HepG2 (cell line): ENCODE results near the gene NDRG3. TPM values are rescaled to one million over a fixed set of nuclear protein-coding genes. Genes with fewer than 3 reads are reported as not detected.

Experiments
- AKAP8 ChIP-seq: sonication (generic); formaldehyde crosslinking; IDR thresholded peaks from 2 replicates; pipeline ENCODE4 v1.5.1; 2020; ENCODE audit warnings: mild to moderate bottlenecking, missing genetic modification reagents
- CBX1 ChIP-seq: IDR thresholded peaks from one replicate; pipeline ENCODE4 v1.6.1; 2016; ENCODE audit warnings: antibody characterized with exemption, low read depth
- CCAR2 ChIP-seq: fragments of 200-400 bp; formaldehyde crosslinking; optimal IDR thresholded peaks from 2 replicates; pipeline ENCODE3; 2018; ENCODE audit warnings: low read depth, mild to moderate bottlenecking, low read length, moderate library complexity
- GABPA ChIP-seq, 2 experiments: IDR thresholded peaks; 2 replicates each; pipeline ENCODE4 v1.6.1; 2011 to 2016; ENCODE audit warnings: low read depth in 2 of 2, low read length in 1 of 2, missing biosample characterization in 1 of 2, missing genetic modification characterization in 1 of 2
- MAZ ChIP-seq, 2 experiments: sonication (generic) in 1 of 2; formaldehyde crosslinking in 1 of 2; IDR thresholded peaks; 2 replicates each; pipeline versions ENCODE4 v1.5.0 to v1.6.1; 2012 to 2020; ENCODE audit warnings: low read depth in 2 of 2, mild to moderate bottlenecking in 2 of 2, borderline replicate concordance in 1 of 2, improper control_type of control experiment in 1 of 2, low read length in 1 of 2, missing genetic modification reagents in 1 of 2, moderate library complexity in 1 of 2
- NFIB ChIP-seq: sonication (generic); formaldehyde crosslinking; IDR thresholded peaks from 2 replicates; pipeline ENCODE4 v1.9.0; 2021; ENCODE audit warnings: missing genetic modification reagents, mild to moderate bottlenecking, borderline replicate concordance
- PAF1 ChIP-seq: IDR thresholded peaks from 2 replicates; pipeline ENCODE4 v1.6.1; 2016; ENCODE audit warnings: missing genetic modification reagents, missing compliant biosample characterization
- RBAK ChIP-seq: sonication (generic); formaldehyde crosslinking; IDR thresholded peaks from 2 replicates; pipeline ENCODE4 v1.5.1; 2020; ENCODE audit warnings: mild to moderate bottlenecking, missing genetic modification reagents
- ZBTB21 ChIP-seq: sonication (generic); formaldehyde crosslinking; IDR thresholded peaks from 2 replicates; pipeline ENCODE4 v1.4.0; 2020; ENCODE audit warnings: missing genetic modification reagents
- ZFY ChIP-seq: sonication (generic); formaldehyde crosslinking; IDR thresholded peaks from 2 replicates; pipeline ENCODE4 v1.4.0; 2020; ENCODE audit warnings: missing genetic modification reagents
- ZKSCAN8 ChIP-seq: IDR thresholded peaks from 2 replicates; pipeline ENCODE4 v1.6.1; 2016; ENCODE audit warnings: borderline replicate concordance, missing genetic modification reagents, missing compliant biosample characterization
- ZNF441 ChIP-seq: sonication (generic); formaldehyde crosslinking; IDR thresholded peaks from 2 replicates; pipeline ENCODE4 v1.7.0; 2021; ENCODE audit warnings: missing genetic modification reagents, borderline replicate concordance
- ZNF549 ChIP-seq: sonication (generic); formaldehyde crosslinking; IDR thresholded peaks from 2 replicates; pipeline ENCODE4 v1.5.0; 2020; ENCODE audit warnings: missing genetic modification reagents
- ZNF644 ChIP-seq: IDR thresholded peaks from 2 replicates; pipeline ENCODE4 v1.6.1; 2016; ENCODE audit warnings: low read depth
- polyA plus RNA-seq, 8 experiments: library from polyadenylated mRNA; depleted of rRNA in 3 of 8; stranded (reverse) in 7 of 8; unstranded in 1 of 8; fragments of >200 nt; fragmentation: Illumina TruSeq in 4 of 8; extraction: Trizol in 4 of 8; gene quantifications; 2 replicates each; pipeline versions ENCODE4 v1.2.1 to v1.2.3, GENCODE V29; 2011 to 2016; ENCODE audit warnings: low read depth in 4 of 8, missing spikeins in 1 of 8, mixed read lengths in 1 of 8; ENCODE audit not compliant: insufficient read depth in 1 of 8
- total RNA-seq, 5 experiments: library from RNA; depleted of rRNA; stranded (reverse); fragments of >200 nt; fragmentation: Illumina TruSeq; extraction: Trizol; gene quantifications; 2 replicates each; pipeline ENCODE4 v1.2.3, GENCODE V29; 2016; ENCODE audit warnings: low read depth in 1 of 5
- TF ChIP-seq, protein P1 (sequence below): sonication (generic); formaldehyde crosslinking; IDR thresholded peaks from 2 replicates; pipeline ENCODE4 v1.9.0; 2021; ENCODE audit warnings: missing genetic modification reagents, borderline replicate concordance
- TF ChIP-seq, protein P2 (sequence below): sonication (generic); formaldehyde crosslinking; IDR thresholded peaks from 2 replicates; pipeline ENCODE4 v1.4.0; 2020; ENCODE audit warnings: missing genetic modification reagents
- TF ChIP-seq, protein P3 (sequence below): sonication (generic); formaldehyde crosslinking; IDR thresholded peaks from 2 replicates; pipeline ENCODE4 v1.8.1; 2023; ENCODE audit warnings: mild to moderate bottlenecking, missing genetic modification reagents, borderline replicate concordance
- TF ChIP-seq, protein P4 (sequence below): IDR thresholded peaks from 2 replicates; pipeline ENCODE4 v1.6.1; 2016; ENCODE audit warnings: missing compliant biosample characterization, missing genetic modification reagents, borderline replicate concordance
- TF ChIP-seq, protein P5 (sequence below): IDR thresholded peaks from 2 replicates; pipeline ENCODE4 v1.6.1; 2016; ENCODE audit warnings: missing genetic modification reagents, missing compliant biosample characterization
- TF ChIP-seq, protein P6 (sequence below): sonication (generic); formaldehyde crosslinking; IDR thresholded peaks from 2 replicates; pipeline ENCODE4 v1.8.1; 2023; ENCODE audit warnings: mild to moderate bottlenecking, missing genetic modification reagents
- TF ChIP-seq, protein P7 (sequence below): sonication (generic); formaldehyde crosslinking; IDR thresholded peaks from 2 replicates; pipeline ENCODE4 v1.4.0; 2020; ENCODE audit warnings: missing genetic modification reagents, borderline replicate concordance

NDRG3 gene
- total and polyA plus RNA-seq, 2 of the 13 experiments (the other 11 are each of a cell fraction or from before 2014, with no cell fraction given), result 36.0 to 40.5 TPM

DNA sequence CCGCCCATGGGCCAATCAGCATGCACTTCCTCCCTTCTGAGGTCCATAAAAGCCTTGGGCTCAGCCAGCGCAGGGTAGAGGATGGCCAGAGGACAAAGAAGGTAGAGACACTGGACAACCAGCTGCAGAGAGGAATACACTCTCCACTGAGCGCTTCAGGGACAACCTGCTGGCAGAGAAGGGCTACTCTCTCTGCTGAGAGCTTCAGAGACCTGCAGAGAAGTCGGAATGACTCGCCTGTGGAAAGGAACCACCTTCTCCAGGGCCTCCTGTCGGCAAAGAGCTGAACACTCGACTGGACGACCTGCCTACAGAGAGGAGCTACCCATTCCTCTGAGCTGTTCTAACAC, 68.5 kb downstream of the NDRG3 start (continued):
- TF ChIP-seq ZKSCAN8 (CRISPR knock-in tag), result no peak
- TF ChIP-seq, protein P1, sequence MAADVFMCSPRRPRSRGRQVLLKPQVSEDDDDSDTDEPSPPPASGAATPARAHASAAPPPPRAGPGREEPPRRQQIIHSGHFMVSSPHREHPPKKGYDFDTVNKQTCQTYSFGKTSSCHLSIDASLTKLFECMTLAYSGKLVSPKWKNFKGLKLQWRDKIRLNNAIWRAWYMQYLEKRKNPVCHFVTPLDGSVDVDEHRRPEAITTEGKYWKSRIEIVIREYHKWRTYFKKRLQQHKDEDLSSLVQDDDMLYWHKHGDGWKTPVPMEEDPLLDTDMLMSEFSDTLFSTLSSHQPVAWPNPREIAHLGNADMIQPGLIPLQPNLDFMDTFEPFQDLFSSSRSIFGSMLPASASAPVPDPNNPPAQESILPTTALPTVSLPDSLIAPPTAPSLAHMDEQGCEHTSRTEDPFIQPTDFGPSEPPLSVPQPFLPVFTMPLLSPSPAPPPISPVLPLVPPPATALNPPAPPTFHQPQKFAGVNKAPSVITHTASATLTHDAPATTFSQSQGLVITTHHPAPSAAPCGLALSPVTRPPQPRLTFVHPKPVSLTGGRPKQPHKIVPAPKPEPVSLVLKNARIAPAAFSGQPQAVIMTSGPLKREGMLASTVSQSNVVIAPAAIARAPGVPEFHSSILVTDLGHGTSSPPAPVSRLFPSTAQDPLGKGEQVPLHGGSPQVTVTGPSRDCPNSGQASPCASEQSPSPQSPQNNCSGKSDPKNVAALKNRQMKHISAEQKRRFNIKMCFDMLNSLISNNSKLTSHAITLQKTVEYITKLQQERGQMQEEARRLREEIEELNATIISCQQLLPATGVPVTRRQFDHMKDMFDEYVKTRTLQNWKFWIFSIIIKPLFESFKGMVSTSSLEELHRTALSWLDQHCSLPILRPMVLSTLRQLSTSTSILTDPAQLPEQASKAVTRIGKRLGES (CRISPR knock-in tag), result no peak
- TF ChIP-seq NFIB (CRISPR knock-in tag), result no peak
- TF ChIP-seq, protein P2, sequence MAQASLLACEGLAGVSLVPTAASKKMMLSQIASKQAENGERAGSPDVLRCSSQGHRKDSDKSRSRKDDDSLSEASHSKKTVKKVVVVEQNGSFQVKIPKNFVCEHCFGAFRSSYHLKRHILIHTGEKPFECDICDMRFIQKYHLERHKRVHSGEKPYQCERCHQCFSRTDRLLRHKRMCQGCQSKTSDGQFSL (CRISPR knock-in tag), result no peak
- TF ChIP-seq, protein P3, sequence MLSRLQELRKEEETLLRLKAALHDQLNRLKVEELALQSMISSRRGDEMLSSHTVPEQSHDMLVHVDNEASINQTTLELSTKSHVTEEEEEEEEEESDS, result no peak
- TF ChIP-seq, protein P4, sequence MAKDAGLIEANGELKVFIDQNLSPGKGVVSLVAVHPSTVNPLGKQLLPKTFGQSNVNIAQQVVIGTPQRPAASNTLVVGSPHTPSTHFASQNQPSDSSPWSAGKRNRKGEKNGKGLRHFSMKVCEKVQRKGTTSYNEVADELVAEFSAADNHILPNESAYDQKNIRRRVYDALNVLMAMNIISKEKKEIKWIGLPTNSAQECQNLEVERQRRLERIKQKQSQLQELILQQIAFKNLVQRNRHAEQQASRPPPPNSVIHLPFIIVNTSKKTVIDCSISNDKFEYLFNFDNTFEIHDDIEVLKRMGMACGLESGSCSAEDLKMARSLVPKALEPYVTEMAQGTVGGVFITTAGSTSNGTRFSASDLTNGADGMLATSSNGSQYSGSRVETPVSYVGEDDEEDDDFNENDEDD, result no peak
- TF ChIP-seq GABPA (IDR thresholded peaks at IDR 0.05; ENCODE audit: low read depth, low read length), result no peak
- TF ChIP-seq GABPA (CRISPR knock-in tag; IDR thresholded peaks at IDR 0.05; ENCODE audit: low read depth), result no peak
- TF ChIP-seq CCAR2, result no peak
- TF ChIP-seq ZFY, result 0 out of 2 replicates have a peak, but pooled peaks have one; percentile 1
- TF ChIP-seq, protein P5, sequence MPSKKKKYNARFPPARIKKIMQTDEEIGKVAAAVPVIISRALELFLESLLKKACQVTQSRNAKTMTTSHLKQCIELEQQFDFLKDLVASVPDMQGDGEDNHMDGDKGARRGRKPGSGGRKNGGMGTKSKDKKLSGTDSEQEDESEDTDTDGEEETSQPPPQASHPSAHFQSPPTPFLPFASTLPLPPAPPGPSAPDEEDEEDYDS, result peak; percentile 95
- no peak for TF ChIP-seq ZNF441 (CRISPR knock-in tag)
- TF ChIP-seq, protein P6, sequence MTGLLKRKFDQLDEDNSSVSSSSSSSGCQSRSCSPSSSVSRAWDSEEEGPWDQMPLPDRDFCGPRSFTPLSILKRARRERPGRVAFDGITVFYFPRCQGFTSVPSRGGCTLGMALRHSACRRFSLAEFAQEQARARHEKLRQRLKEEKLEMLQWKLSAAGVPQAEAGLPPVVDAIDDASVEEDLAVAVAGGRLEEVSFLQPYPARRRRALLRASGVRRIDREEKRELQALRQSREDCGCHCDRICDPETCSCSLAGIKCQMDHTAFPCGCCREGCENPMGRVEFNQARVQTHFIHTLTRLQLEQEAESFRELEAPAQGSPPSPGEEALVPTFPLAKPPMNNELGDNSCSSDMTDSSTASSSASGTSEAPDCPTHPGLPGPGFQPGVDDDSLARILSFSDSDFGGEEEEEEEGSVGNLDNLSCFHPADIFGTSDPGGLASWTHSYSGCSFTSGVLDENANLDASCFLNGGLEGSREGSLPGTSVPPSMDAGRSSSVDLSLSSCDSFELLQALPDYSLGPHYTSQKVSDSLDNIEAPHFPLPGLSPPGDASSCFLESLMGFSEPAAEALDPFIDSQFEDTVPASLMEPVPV (CRISPR knock-in tag), result 0 out of 2 replicates have a peak, but pooled peaks have one; percentile 10
- no peak for TF ChIP-seq RBAK
- TF ChIP-seq, protein P7, sequence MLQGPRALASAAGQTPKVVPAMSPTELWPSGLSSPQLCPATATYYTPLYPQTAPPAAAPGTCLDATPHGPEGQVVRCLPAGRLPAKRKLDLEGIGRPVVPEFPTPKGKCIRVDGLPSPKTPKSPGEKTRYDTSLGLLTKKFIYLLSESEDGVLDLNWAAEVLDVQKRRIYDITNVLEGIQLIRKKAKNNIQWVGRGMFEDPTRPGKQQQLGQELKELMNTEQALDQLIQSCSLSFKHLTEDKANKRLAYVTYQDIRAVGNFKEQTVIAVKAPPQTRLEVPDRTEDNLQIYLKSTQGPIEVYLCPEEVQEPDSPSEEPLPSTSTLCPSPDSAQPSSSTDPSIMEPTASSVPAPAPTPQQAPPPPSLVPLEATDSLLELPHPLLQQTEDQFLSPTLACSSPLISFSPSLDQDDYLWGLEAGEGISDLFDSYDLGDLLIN (CRISPR knock-in tag), result no peak
- no peak for TF ChIP-seq CBX1
- no peak for TF ChIP-seq MAZ (IDR thresholded peaks at IDR 0.05; ENCODE audit: borderline replicate concordance, low read depth, low read length)
- no peak for TF ChIP-seq MAZ (CRISPR knock-in tag; IDR thresholded peaks at IDR 0.05; ENCODE audit: low read depth)
- TF ChIP-seq PAF1 (CRISPR knock-in tag), result no peak
- TF ChIP-seq ZNF644, result no peak
- no peak for TF ChIP-seq AKAP8 (CRISPR knock-in tag)
- no peak for TF ChIP-seq ZNF549 (CRISPR knock-in tag)
- no peak for TF ChIP-seq ZBTB21
